SU-DHL-6 (cell line): Measurements from ENCODE around the gene SEMA5A.

Source experiments
- H2AFZ ChIP-seq: fragments of 200-600 bp; sonication (generic); 2 replicates; pipeline ENCODE4 v1.6.1; 2014; ENCODE audit warnings: low read depth, mild to moderate bottlenecking, moderate library complexity, mixed read lengths, antibody characterized with exemption, low read length; ENCODE audit not compliant: severe bottlenecking
- H3F3A ChIP-seq: fragments of 200-600 bp; shearing (Covaris generic); 2 replicates; pipeline ENCODE4 v1.6.0; 2016; ENCODE audit warnings: antibody characterized with exemption, mild to moderate bottlenecking; ENCODE audit not compliant: insufficient read depth
- H3K27ac ChIP-seq: fragments of 200-600 bp; sonication (generic); 2 replicates; pipeline ENCODE4 v1.5.1; 2016; ENCODE audit warnings: low read depth, mild to moderate bottlenecking, low read length, moderate library complexity, mixed read lengths
- H3K27me3 ChIP-seq: fragments of 200-600 bp; sonication (generic), shearing (Covaris generic); 2 replicates; pipeline ENCODE4 v1.6.0; 2014; ENCODE audit warnings: mild to moderate bottlenecking, low read length
- H3K36me3 ChIP-seq: fragments of 200-600 bp; sonication (generic); 2 replicates; pipeline ENCODE4 v1.6.1; 2014; ENCODE audit warnings: mild to moderate bottlenecking, low read length, mixed read lengths
- H3K4me2 ChIP-seq: fragments of 300-600, 200-600 bp; shearing (Covaris generic), sonication (generic); 2 replicates; pipeline ENCODE4 v1.6.0; 2014; ENCODE audit warnings: low read length, low read depth, mild to moderate bottlenecking; ENCODE audit not compliant: poor library complexity, severe bottlenecking
- H3K4me3 ChIP-seq: fragments of 200-600 bp; sonication (generic); 2 replicates; pipeline ENCODE4 v1.5.1; 2014; ENCODE audit warnings: antibody characterized with exemption, low read length, mild to moderate bottlenecking, mixed read lengths; ENCODE audit not compliant: insufficient read depth, poor library complexity, severe bottlenecking
- H3K79me2 ChIP-seq: fragments of 200-600 bp; sonication (generic); 2 replicates; pipeline ENCODE4 v1.6.1; 2014; ENCODE audit warnings: mild to moderate bottlenecking, low read length, moderate library complexity; ENCODE audit not compliant: insufficient read depth
- H3K9ac ChIP-seq: fragments of 200-600 bp; sonication (generic); 2 replicates; pipeline ENCODE4 v1.7.0; 2014; ENCODE audit warnings: mild to moderate bottlenecking, low read length
- H3K9me2 ChIP-seq: fragments of 200-600 bp; sonication (generic); replicated peaks from 2 replicates; pipeline ENCODE4 v1.6.1; 2014; ENCODE audit warnings: low read length; ENCODE audit not compliant: insufficient read depth
- H3K9me3 ChIP-seq: fragments of 200-600 bp; sonication (generic); 2 replicates; pipeline ENCODE4 v1.6.1; 2014; ENCODE audit warnings: low read length, mixed read lengths; ENCODE audit not compliant: insufficient read depth
- H4K20me1 ChIP-seq: fragments of 200-600 bp; sonication (generic); 2 replicates; pipeline ENCODE4 v1.6.1; 2014; ENCODE audit warnings: low read depth, mild to moderate bottlenecking, antibody characterized with exemption, low read length, moderate library complexity, mixed read lengths
- CTCF ChIP-seq: fragments of 200-600 bp; sonication (generic); IDR thresholded peaks from one replicate; pipeline ENCODE4 v1.5.1; 2017; ENCODE audit warnings: antibody characterized with exemption, mild to moderate bottlenecking, low read length, moderate library complexity; ENCODE audit not compliant: insufficient read depth, poor library complexity, severe bottlenecking
- EZH2phosphoT487 ChIP-seq: fragments of 200-600 bp; sonication (generic), shearing (Covaris generic); conservative IDR thresholded peaks from 2 replicates; pipeline ENCODE4 v1.6.1; 2018; ENCODE audit warnings: mild to moderate bottlenecking, antibody characterized with exemption, low read length, moderate library complexity, mixed read lengths

SEMA5A gene

GRCh38 chr5:9557696-9558095, 11.8 kb upstream of the SEMA5A start:
- Histone ChIP-seq H3K9me3 (no peaks in the 10 kb centered on the region), H3K27me3 (no peaks in the 10 kb centered on the region), H2AFZ (no peak overlapping the region), H3K4me3 (no peak overlapping the region), H3K9ac (no peak overlapping the region), H3K9me2 (no peaks in the 10 kb centered on the region), H4K20me1 (no peaks in the 10 kb centered on the region), H3K4me2 (no peak overlapping the region), H3K27ac (no peak overlapping the region), H3K36me3 (no peaks in the 10 kb centered on the region), H3K79me2 (no peaks in the 10 kb centered on the region), H3F3A (no peaks in the 10 kb centered on the region)
- TF ChIP-seq EZH2phosphoT487 (no peak), CTCF (no peak)

GRCh38 chr5:9555961-9556360, 10.1 kb upstream of the SEMA5A start:
- Histone ChIP-seq H3K36me3 (no peaks in the 10 kb centered on the region), H3K27ac (no peak overlapping the region), H3K9me2 (no peaks in the 10 kb centered on the region), H3K4me2 (no peak overlapping the region), H3K4me3 (no peak overlapping the region), H3K79me2 (no peaks in the 10 kb centered on the region), H2AFZ (no peak overlapping the region), H3K9me3 (no peaks in the 10 kb centered on the region), H4K20me1 (no peaks in the 10 kb centered on the region), H3K27me3 (no peaks in the 10 kb centered on the region), H3K9ac (no peak overlapping the region), H3F3A (no peaks in the 10 kb centered on the region)
- TF ChIP-seq EZH2phosphoT487 = no peak
- TF ChIP-seq CTCF = no peak

DNA sequence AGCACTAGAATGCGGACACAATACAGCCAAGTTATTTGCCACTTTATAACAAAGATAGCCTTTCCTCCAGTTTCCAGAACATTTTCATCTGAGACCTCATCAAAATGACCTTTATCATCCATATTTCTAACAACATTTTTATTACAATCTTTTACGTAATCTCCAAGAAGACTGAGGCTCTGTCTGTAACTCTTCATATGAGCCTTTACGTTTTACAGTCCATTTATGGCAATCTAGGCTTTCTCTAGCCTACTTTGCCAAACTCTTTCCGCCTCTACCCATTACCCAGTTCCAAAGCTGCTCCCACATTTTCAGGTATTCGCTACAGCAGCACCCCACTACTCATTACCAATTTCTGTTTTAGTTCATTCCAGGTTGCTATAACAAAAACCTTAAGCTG, 8.2 kb upstream of the SEMA5A start:
- H3K27ac ChIP-seq = no peak overlapping the region
- no peaks in the 10 kb centered on the region for H3F3A ChIP-seq
- no peak overlapping the region for H3K4me3 ChIP-seq
- no peak overlapping the region for H2AFZ ChIP-seq
- no peak overlapping the region for H3K9ac ChIP-seq
- no peaks in the 10 kb centered on the region for H3K27me3 ChIP-seq
- H3K9me2 ChIP-seq = no peaks in the 10 kb centered on the region
- H3K79me2 ChIP-seq = no peaks in the 10 kb centered on the region
- no peaks in the 10 kb centered on the region for H4K20me1 ChIP-seq
- H3K36me3 ChIP-seq = no peaks in the 10 kb centered on the region
- TF ChIP-seq CTCF = no peak
- no peak for TF ChIP-seq EZH2phosphoT487
- no peak overlapping the region for H3K4me2 ChIP-seq
- no peaks in the 10 kb centered on the region for H3K9me3 ChIP-seq

DNA sequence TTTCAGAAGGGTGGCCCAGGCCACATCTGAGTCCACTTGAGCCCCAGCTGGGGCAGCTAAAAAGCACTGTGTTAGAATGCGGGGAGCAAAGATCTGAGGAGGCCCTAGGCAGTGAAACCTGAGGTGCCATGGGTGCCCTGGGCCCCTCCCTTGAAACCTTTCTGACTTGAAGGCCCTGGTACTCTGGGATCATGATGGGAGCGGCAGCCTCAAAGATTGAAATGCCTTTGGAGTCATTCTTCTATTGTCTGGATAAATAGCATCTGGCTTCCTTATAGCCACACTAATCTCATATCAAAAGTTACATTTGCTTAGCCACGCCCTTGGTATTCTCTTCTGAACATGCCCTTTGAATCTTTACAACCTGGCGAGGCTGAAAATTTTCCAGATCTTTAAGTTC, 7.7 kb upstream of the SEMA5A start:
- Histone ChIP-seq H2AFZ (no peak overlapping the region), H3K27me3 (no peaks in the 10 kb centered on the region), H3K4me2 (no peak overlapping the region), H3K79me2 (no peaks in the 10 kb centered on the region), H3K9me2 (no peaks in the 10 kb centered on the region), H4K20me1 (no peaks in the 10 kb centered on the region), H3K4me3 (no peak overlapping the region), H3K27ac (no peak overlapping the region), H3K9ac (no peak overlapping the region), H3K9me3 (no peaks in the 10 kb centered on the region), H3K36me3 (no peaks in the 10 kb centered on the region), H3F3A (no peaks in the 10 kb centered on the region)
- no peak for TF ChIP-seq EZH2phosphoT487
